KBM-7 (cell line): ENCODE results near the gene MT1HL1.

Source experiments
- DNase-seq: peaks from one replicate; pipeline ENCODE4 v3.0.0-alpha.2; 2015
- in situ Hi-C: fragments of 300-500 bp; cut with MboI; formaldehyde crosslinking; loops from 2 replicates; pipeline ENCODE4 v1.14.3; 2020; ENCODE audit warnings: low sequenced_read_pairs, low pct_unique_long_range_greater_than_20kb, mixed read lengths

Gene MT1HL1

GRCh38 chr1:237025358-237026074 lies 21.3 kb upstream of the MT1HL1 start:
- no peak for DNase-seq
- in situ Hi-C loops, result no loop called here

GRCh38 chr1:237018896-237019295 lies 14.7 kb upstream of the MT1HL1 start:
- in situ Hi-C loops, result no loop called here

GRCh38 chr1:237016626-237017025 lies 12.4 kb upstream of the MT1HL1 start:
- in situ Hi-C loops, result no loop called here
- no peak for DNase-seq

More at GRCh38 chr1:237018896-237019295, 14.7 kb upstream of the MT1HL1 start:
- no peak for DNase-seq

DNA sequence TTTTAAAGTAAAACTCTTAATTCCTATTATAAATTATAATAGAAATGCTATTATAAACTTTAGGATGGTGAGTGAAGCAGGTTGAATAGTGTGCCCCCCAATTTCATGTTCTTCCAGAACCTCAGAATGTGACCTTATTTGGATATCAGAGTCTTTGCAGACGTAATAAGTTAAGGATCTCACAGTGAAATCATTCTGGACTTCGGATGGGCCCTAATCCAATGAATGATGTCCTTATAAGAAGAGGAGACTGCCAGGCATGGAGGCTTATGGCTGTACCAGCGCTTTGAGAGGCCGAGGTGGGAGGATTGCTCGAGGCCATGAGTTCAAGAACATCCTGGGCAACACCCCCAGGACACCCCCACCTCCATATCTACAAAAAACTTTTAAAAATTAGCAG lies 9.4 kb upstream of the MT1HL1 start:
- DNase-seq, result no peak
- in situ Hi-C loops, result no loop called here

GRCh38 chr1:237012788-237013383 lies 8.6 kb upstream of the MT1HL1 start:
- in situ Hi-C loops, result no loop called here
- DNase-seq, result no peak

GRCh38 chr1:237012361-237012760 lies 8.1 kb upstream of the MT1HL1 start:
- in situ Hi-C loops, result no loop called here
- no peak for DNase-seq

- in situ Hi-C loops, result no loop called here
- no peak for DNase-seq
Measured at GRCh38 chr1:237011432-237011831, 7.2 kb upstream of the MT1HL1 start.

DNA sequence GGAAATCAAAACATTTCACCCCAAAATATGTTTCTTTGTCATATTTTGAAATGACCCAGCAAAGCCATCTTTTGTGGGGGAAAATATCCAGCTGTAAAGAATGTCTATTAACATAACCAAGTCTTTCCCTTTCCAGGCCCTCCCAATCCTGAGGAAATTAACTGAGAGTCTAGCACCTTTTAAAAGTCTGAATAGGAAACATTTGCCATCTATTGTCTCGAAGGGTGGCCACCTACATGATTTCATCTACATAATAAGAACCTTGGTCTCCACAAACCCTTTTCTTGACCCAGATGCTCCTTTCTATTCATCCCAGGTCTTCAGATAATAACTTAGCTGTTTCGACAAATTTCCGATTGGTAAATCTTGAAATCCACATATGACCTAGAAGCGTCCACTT lies 5.4 kb upstream of the MT1HL1 start:
- in situ Hi-C loops, result no loop called here
- DNase-seq, result no peak

GRCh38 chr1:237007147-237007881 lies 3.1 kb upstream of the MT1HL1 start:
- DNase-seq, result no peak
- in situ Hi-C loops, result no loop called here

GRCh38 chr1:237005674-237006073 lies 1.4 kb upstream of the MT1HL1 start:
- no peak for DNase-seq
- in situ Hi-C loops, result no loop called here

GRCh38 chr1:237003516-237003915 lies 725 bp downstream of the MT1HL1 start:
- in situ Hi-C loops, result no loop called here
- no peak for DNase-seq

- no peak for DNase-seq
- in situ Hi-C loops, result no loop called here
Measured at GRCh38 chr1:237000191-237000590, 4.0 kb downstream of the MT1HL1 start.

- in situ Hi-C loops, result no loop called here
- no peak for DNase-seq
Measured at GRCh38 chr1:236998546-236998945, 5.7 kb downstream of the MT1HL1 start.

DNA sequence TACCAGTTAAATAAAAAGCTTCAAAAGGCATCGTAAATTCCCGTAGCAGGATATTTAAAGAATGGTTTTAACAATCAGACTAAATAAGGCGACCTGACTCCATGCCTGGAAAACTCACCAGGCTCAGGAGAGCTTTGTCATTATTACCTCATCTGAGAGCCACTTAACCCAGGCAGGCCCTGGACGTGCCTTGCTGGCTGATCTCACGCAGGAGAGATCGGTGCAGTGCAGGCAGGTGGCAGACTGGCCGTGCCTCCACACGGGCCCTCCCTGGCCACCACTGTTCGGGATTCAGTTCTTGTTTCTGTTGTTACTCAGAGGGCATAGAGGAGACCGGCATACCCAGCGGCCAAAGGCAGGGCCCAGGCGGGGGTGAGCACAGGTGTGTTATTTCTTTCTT lies 6.4 kb downstream of the MT1HL1 start:
- no peak for DNase-seq
- in situ Hi-C loops, result no loop called here

DNA sequence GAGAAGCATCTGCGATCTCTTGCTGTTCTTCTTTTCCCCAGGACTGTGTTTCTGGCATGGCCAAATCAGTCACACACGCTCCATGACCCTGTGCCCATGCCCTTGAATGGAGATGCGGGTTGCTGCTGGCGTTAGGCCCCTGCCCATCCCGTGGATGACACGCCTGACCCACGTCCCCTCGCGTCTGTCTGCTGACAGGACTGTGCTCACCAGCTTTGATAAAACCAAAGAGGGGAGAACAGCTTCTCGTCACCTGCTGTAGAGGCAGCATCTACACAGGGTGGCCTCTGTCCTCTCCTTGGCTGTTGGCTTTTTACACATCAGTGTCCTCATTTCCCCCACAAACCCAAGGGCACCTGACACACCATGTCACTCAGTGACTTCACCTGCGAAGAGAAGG lies 6.9 kb downstream of the MT1HL1 start:
- in situ Hi-C loops, result no loop called here
- DNase-seq, result no peak

GRCh38 chr1:236994450-236994849 lies 9.8 kb downstream of the MT1HL1 start:
- in situ Hi-C loops, result no loop called here
- DNase-seq, result no peak

GRCh38 chr1:236992449-236992848 lies 11.8 kb downstream of the MT1HL1 start:
- DNase-seq, result no peak
- in situ Hi-C loops, result no loop called here

DNA sequence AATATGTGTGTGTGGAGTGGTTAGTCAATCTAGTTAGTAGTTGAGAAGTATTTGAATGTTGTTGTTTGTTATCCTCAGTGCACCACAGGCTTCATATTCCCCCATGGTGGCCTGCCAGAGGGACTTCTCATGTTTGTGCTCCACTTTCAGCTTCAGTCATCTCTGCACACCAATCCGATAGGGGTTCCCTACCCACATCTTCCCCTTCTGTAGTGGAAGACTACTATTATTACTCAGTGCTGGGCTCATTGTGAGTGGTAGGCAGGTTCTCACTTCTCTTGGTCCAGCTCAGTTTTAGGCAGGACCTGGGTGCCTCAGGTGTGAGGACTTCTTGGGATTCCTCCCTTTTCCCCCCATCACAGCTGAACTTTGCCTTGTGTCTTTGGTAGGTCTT lies 14.2 kb downstream of the MT1HL1 start:
- DNase-seq, result no peak
- in situ Hi-C loops, result no loop called here

- in situ Hi-C loops, result no loop called here
Measured at GRCh38 chr1:236989290-236990051, 14.8 kb downstream of the MT1HL1 start.

DNA sequence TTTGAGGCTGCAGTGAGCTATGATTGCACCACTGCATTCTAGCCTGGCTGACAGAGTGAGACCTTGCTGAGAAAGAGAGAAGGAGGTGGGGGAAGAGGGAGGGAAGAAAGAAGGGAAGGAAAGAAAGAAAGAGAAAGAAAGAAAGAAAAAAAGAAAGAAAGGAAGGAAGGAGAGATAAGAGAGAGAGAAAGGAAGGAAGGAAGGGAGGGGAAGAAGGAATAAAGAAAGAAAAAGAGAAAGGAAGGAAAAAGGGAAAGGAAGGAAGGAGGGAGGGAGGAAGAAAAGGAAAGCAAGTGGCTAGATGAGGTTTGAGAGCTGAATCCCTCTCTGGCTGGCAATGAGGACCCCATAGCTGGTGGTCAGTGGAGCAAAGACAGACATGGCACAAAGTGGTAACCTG lies 20.4 kb downstream of the MT1HL1 start:
- in situ Hi-C loops, result no loop called here
- DNase-seq, result no peak

More at GRCh38 chr1:236989290-236990051, 14.8 kb downstream of the MT1HL1 start:
- DNase-seq, result no peak
